Retinal pigment epithelial cell (primary cell): ENCODE results near the gene ZC3HAV1.
"Not testable (repeated sequence)": the region's sequence is repeated elsewhere in the genome, so short reads cannot be mapped to it uniquely, and the experiment has no call there.

Experiments used
- DNase-seq: peaks from one replicate; pipeline ENCODE4 v3.0.0-alpha.2; 2010; ENCODE audit warnings: low read depth
- H3K4me3 ChIP-seq: 2 replicates; pipeline ENCODE4 v1.5.1; 2011; ENCODE audit warnings: mild to moderate bottlenecking, low read length, control low read depth, moderate library complexity
- CTCF ChIP-seq: conservative IDR thresholded peaks from 2 replicates; pipeline ENCODE4 v1.5.1; 2011; ENCODE audit warnings: low read depth, low read length, control low read depth, inconsistent platforms

The ZC3HAV1 gene

GRCh38 chr7:139086454-139086853 is 23.1 kb downstream of the ZC3HAV1 start:
- no peak for DNase-seq
- H3K4me3 ChIP-seq: no peak overlapping the region
- TF ChIP-seq CTCF: no peak

GRCh38 chr7:139084709-139085108 is 24.8 kb downstream of the ZC3HAV1 start:
- no peak for TF ChIP-seq CTCF
- H3K4me3 ChIP-seq: no peak overlapping the region
- DNase-seq: no peak

- no peak overlapping the region for H3K4me3 ChIP-seq
- no peak for TF ChIP-seq CTCF
- no peak for DNase-seq
Observed at GRCh38 chr7:139081584-139081983, 27.9 kb downstream of the ZC3HAV1 start.

GRCh38 chr7:139080905-139081304 is 28.6 kb downstream of the ZC3HAV1 start:
- no peak overlapping the region for H3K4me3 ChIP-seq
- DNase-seq: no peak
- no peak for TF ChIP-seq CTCF

GRCh38 chr7:139079861-139080260 is 29.7 kb downstream of the ZC3HAV1 start:
- no peak overlapping the region for H3K4me3 ChIP-seq
- no peak for DNase-seq
- TF ChIP-seq CTCF: no peak

GRCh38 chr7:139078911-139079310 is 30.6 kb downstream of the ZC3HAV1 start:
- TF ChIP-seq CTCF: no peak
- H3K4me3 ChIP-seq: no peak overlapping the region
- DNase-seq: no peak

GRCh38 chr7:139078399-139078798 is 31.1 kb downstream of the ZC3HAV1 start:
- DNase-seq: no peak
- TF ChIP-seq CTCF: no peak
- no peak overlapping the region for H3K4me3 ChIP-seq

- not testable (repeated sequence) for DNase-seq, H3K4me3 ChIP-seq
Observed at GRCh38 chr7:139077706-139078105, 31.8 kb downstream of the ZC3HAV1 start.
